Stimulated activated memory B cell treated with anti-CD40 and anti-IgM and Interleukin-4, amounts not matched to agents 10 μg/mL and 1 μg/mL and 100 μg/mL, for 72 hours (primary cell): ENCODE results near the gene CCDC146.
"Not testable (repeated sequence)": the region's sequence is repeated elsewhere in the genome, so short reads cannot be mapped to it uniquely, and the experiment has no call there.

Experiments used
- ATAC-seq: fragments of 150-1000 bp; cut with Tn5 transposase; 2 replicates; pipeline ENCODE4 v1.10.0; 2021
- H3K27ac Mint-ChIP-seq: one replicate; pipeline ENCODE4 v1.8.0; 2022; ENCODE audit warnings: mild to moderate bottlenecking, mixed read lengths
- H3K27me3 Mint-ChIP-seq: one replicate; pipeline ENCODE4 v1.8.0; 2022; ENCODE audit warnings: mixed read lengths
- H3K36me3 Mint-ChIP-seq: one replicate; pipeline ENCODE4 v1.8.0; 2022; ENCODE audit warnings: mixed read lengths
- H3K4me1 Mint-ChIP-seq: one replicate; pipeline ENCODE4 v1.8.0; 2022; ENCODE audit warnings: mixed read lengths
- H3K4me3 Mint-ChIP-seq: one replicate; pipeline ENCODE4 v1.8.0; 2022; ENCODE audit warnings: mild to moderate bottlenecking, moderate library complexity, mixed read lengths
- H3K9me3 Mint-ChIP-seq: one replicate; pipeline ENCODE4 v1.8.0; 2022; ENCODE audit warnings: mixed read lengths

CCDC146 gene, protein sequence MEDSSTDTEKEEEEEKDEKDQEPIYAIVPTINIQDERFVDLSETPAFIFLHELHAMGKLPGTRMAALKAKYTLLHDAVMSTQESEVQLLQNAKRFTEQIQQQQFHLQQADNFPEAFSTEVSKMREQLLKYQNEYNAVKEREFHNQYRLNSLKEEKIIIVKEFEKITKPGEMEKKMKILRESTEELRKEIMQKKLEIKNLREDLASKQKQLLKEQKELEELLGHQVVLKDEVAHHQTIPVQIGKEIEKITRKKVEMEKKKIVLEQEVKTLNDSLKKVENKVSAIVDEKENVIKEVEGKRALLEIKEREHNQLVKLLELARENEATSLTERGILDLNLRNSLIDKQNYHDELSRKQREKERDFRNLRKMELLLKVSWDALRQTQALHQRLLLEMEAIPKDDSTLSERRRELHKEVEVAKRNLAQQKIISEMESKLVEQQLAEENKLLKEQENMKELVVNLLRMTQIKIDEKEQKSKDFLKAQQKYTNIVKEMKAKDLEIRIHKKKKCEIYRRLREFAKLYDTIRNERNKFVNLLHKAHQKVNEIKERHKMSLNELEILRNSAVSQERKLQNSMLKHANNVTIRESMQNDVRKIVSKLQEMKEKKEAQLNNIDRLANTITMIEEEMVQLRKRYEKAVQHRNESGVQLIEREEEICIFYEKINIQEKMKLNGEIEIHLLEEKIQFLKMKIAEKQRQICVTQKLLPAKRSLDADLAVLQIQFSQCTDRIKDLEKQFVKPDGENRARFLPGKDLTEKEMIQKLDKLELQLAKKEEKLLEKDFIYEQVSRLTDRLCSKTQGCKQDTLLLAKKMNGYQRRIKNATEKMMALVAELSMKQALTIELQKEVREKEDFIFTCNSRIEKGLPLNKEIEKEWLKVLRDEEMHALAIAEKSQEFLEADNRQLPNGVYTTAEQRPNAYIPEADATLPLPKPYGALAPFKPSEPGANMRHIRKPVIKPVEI

DNA sequence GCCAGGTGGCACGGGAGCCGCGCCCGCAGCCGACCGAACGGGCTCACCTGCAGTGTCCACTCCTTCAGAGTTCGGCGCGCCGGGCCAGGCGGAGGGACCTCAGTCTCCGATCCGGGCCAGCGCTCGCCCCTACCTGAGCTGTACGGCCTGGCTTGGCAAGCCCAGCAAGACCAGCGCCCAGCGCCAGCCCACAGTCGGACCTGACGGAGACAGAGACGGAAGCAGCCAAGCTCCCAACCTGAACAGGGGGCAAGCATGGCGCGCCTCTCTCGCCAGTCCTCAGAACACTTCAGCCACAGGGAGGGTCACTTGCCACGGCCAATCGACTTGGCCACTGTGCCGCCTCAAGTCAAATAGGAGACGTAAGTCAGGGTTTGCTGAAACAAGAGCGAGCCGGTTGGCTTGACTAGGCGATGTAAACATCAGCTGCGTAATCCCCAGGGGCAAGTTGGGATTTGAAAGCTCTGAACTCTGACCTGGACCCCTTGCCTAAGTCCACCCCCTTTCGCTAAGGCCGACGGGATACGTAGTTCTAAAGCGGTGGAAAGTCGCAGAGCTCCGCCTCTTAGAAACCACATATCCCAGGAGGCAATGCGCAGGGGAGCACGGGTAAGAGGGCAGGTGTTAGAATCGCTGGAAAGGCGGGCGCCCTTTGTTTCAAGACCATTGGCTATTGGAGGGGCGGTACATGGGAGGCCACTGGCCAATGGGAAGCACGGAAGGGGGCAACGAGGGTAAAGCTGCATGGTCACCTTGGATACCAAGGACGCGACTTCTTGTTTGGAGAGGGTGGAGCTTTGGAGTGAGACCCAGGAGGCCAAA lies at the start of gene CCDC146:
CCDC146 (plus strand) TSS at position 756 of the 822 bp plus-strand sequence. CDS start 45,054 bp downstream, outside the sequence.
- H3K9me3 Mint-ChIP-seq, H3K27me3 Mint-ChIP-seq, H3K36me3 Mint-ChIP-seq: not testable (repeated sequence)
- H3K4me3 Mint-ChIP-seq, result peak within 1 kb of the TSS; percentile 81
- H3K4me1 Mint-ChIP-seq, result peaks cover 12% of the 10 kb centered on the region
- peak; percentile 99 for ATAC-seq
- peak within 1 kb of the TSS; percentile 18 for H3K27ac Mint-ChIP-seq

DNA sequence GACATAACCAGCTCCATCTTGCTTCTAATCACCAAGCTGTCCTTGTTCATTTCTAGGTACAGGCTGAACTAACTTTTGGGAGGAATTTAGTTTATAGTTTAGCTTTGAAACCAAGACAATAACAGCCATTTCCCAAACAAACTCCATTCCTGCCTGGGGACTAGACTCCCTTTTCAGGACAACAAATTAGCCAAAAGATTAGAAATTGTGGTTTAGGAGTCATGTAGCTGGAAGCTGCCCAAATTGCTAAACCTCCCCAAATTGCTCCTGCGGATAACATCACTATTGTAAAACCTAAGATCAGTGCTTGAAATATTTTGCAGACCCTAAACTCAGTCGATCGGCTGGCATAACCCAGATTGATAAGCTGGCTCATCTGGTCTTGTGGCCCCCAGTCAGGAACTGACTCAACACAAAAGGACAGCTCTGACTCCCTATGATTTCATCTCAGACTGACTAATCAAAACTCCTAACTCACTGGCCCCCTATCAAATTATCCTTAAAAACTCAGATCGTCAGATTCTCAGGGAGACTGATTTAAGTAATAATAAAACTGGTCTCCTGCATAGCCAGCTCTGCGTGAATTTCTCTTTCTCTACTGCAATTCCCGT lies 47.5 kb upstream of the CCDC146 start:
- ATAC-seq, H3K4me1 Mint-ChIP-seq, H3K9me3 Mint-ChIP-seq, H3K27ac Mint-ChIP-seq, H3K27me3 Mint-ChIP-seq, H3K4me3 Mint-ChIP-seq: not testable (repeated sequence)
- peaks cover 51% of the 10 kb centered on the region for H3K36me3 Mint-ChIP-seq

DNA sequence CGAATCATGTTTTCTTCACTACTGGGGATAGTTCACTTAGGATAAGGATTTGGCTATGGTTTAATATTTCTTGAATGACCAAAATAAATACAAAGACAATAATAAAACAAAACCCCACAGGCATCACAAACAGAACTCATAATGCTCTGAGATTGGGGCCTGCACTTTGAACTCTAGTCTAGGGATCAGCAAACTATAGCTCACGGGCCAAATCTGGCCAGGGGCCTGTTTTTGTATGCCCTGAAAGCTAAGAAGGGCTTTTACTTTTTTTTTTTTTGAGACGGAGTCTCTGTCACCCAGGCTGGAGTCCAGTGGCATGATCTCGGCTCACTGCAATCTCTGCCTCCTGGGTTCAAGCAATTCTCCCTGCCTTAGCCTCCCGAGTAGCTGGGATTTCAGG lies 45.4 kb upstream of the CCDC146 start:
- H3K4me3 Mint-ChIP-seq, H3K27ac Mint-ChIP-seq, ATAC-seq, H3K4me1 Mint-ChIP-seq, H3K27me3 Mint-ChIP-seq, H3K9me3 Mint-ChIP-seq: not testable (repeated sequence)
- peaks cover 36% of the 10 kb centered on the region for H3K36me3 Mint-ChIP-seq

DNA sequence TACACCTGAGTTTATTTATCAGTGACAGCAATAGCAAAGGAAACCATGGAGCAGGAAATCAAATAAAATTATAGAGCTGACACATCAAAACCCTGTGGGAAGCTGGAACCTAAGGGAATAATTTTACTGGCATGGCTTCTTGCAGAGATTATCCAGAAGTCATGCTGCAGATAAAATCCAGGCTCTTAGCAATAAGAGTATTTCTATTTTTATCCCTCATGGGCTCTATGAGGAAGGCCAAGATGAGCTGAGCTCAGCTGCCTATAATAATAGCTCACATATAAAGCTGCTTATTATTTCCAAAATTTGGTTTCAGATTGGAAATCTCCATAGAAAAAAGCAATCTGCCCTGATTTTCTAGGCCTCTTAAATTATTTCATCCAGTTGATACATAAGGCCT lies 43.3 kb upstream of the CCDC146 start:
- not testable (repeated sequence) for ATAC-seq, H3K27me3 Mint-ChIP-seq, H3K4me1 Mint-ChIP-seq, H3K27ac Mint-ChIP-seq, H3K9me3 Mint-ChIP-seq, H3K4me3 Mint-ChIP-seq
- peaks cover 33% of the 10 kb centered on the region for H3K36me3 Mint-ChIP-seq

DNA sequence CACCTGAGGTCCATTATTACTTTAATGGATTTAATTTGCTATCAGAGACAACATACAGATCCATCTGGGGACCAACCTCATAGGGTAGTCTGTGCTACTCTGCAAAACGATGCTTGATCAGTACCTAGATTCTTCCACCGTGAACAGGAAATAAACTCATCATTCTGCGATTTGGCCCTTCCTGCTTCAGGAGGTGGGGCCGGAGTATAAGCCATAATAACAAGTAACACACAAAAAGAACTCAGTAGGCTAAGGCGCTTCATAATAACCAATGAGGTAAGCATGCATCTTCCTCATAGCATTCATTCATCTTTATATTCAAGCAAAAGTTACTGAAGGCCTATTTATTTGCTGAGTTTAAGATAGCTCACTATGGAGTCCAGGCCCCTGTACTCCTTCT lies 42.8 kb upstream of the CCDC146 start:
- H3K4me1 Mint-ChIP-seq, H3K4me3 Mint-ChIP-seq, ATAC-seq, H3K27ac Mint-ChIP-seq, H3K9me3 Mint-ChIP-seq, H3K27me3 Mint-ChIP-seq: not testable (repeated sequence)
- H3K36me3 Mint-ChIP-seq, result peaks cover 27% of the 10 kb centered on the region

DNA sequence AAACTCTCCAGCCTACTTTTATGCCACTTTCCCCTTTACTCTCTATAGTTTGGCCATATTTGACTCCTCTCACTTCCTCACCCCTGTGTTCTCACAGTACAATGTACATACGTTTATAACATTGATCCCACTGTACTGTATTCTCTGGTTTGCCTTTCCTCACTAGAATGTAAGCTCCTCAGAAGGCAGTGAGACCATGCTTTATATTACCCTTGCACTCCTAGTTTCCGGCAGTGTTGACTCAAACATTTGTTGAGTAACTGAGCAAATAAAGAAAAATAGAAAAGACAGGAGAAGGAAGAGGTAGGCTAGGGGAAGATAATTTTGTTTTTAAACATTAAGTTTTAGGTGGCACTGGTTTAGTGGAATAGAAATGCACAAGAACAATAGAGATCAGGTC lies 42.2 kb upstream of the CCDC146 start:
- not testable (repeated sequence) for H3K9me3 Mint-ChIP-seq, H3K4me3 Mint-ChIP-seq, H3K4me1 Mint-ChIP-seq, H3K27ac Mint-ChIP-seq, H3K27me3 Mint-ChIP-seq, ATAC-seq
- H3K36me3 Mint-ChIP-seq, result peaks cover 21% of the 10 kb centered on the region

DNA sequence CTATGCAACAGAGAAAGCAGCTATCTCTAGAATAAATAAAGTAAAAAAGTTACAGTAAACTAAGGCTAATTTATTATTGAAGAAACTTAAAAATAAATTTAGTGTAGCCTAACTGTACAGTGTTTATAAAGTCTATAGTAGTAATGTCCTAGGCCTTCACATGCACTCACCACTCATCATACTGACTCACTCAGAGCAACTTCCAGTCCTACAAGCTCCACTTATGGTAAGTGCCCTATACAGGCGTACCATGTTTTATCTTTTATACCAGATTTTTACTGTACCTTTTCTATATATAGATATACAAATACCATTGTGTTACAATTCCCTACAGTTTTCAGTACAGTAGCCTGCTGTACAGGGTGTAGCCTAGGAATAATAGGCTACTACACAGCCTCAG lies 40.2 kb upstream of the CCDC146 start:
- H3K36me3 Mint-ChIP-seq, result peaks cover 12% of the 10 kb centered on the region
- not testable (repeated sequence) for ATAC-seq

DNA sequence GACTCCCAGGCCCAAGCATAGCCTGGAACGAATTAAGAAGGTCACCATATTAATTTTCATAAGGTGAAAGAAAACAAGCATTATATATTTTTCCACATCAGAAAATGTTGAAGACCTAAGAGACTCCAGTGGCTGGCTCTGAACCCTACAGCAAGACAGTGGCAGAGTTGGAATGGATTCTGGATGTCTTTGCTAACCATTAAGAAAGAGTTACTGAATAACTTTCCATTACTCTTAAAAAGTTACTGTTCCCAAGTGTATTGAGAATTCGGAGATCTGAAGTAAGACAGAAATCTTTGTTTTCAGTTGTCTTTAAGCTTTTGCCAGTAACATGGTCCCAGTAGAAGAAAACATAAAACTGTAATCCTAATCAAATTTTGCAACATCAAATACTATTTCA lies 30.1 kb upstream of the CCDC146 start:
- not testable (repeated sequence) for ATAC-seq, H3K9me3 Mint-ChIP-seq, H3K27ac Mint-ChIP-seq, H3K27me3 Mint-ChIP-seq, H3K4me1 Mint-ChIP-seq, H3K4me3 Mint-ChIP-seq
- H3K36me3 Mint-ChIP-seq, result peaks cover 27% of the 10 kb centered on the region

More for the DNA sequence above, 40.2 kb upstream of the CCDC146 start:
- not testable (repeated sequence) for H3K27me3 Mint-ChIP-seq, H3K4me1 Mint-ChIP-seq, H3K27ac Mint-ChIP-seq, H3K9me3 Mint-ChIP-seq, H3K4me3 Mint-ChIP-seq

DNA sequence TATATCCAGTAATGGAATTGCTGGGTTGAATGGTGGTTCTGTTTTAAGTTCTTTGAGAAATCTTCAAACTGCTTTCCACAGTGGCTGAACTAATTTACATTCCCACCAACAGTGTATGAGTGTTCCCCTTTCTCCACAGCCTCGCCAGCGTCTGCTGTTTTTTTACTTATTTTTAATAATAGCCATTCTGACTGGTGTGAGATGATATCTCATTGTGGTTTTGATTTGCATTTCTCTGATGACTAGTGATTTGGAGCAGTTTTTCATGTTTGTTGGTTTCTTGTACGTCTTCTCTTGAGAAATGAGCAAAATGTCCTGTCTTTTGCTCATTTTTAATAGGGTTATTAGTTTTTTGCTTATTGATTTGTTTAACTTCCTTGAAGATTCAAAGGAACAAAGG lies 21.9 kb upstream of the CCDC146 start:
- not testable (repeated sequence) for H3K4me1 Mint-ChIP-seq, H3K9me3 Mint-ChIP-seq, H3K36me3 Mint-ChIP-seq, H3K4me3 Mint-ChIP-seq, H3K27me3 Mint-ChIP-seq, H3K27ac Mint-ChIP-seq, ATAC-seq

DNA sequence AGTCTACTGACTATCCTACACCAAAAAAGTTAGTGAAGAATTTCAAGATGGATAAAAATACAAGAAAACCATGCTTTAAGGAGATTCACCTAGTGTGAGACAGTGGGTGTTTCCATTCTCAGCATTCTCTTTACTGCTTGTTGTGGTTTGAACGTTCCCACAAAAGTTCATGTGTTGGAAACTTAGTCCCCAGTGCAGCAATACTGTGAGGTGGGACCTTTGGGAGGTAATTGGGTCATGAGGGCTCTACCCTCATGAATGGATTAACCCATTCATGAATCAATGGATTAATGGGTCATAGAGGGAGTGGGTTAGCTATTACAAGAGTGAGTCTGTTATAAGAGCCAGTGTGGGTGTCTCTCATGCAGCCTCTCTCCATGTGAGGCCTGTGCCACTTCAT lies 21.2 kb upstream of the CCDC146 start:
- H3K27ac Mint-ChIP-seq, H3K4me3 Mint-ChIP-seq, H3K4me1 Mint-ChIP-seq, H3K9me3 Mint-ChIP-seq, H3K27me3 Mint-ChIP-seq, H3K36me3 Mint-ChIP-seq, ATAC-seq: not testable (repeated sequence)

DNA sequence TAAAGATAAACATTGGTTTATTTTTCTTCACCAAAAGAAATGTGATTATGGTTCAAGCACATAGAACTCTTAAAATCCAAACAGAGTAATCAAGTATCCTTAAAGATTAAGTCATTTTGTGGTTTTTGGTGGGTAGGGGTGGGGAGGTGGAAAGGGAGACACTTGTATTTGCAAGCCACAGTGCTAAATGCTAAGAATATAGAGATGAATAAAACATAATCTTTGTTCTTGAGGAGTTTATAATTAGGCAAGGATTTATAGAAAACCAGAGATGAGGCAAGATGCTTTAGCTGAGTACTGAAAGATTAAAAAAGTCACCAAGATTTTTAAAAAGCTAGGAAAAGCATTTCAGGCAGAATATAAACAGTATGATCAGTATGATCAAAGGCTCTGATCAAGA lies 19.7 kb upstream of the CCDC146 start:
- H3K4me3 Mint-ChIP-seq, H3K9me3 Mint-ChIP-seq, H3K36me3 Mint-ChIP-seq, H3K27me3 Mint-ChIP-seq, H3K27ac Mint-ChIP-seq, H3K4me1 Mint-ChIP-seq, ATAC-seq: not testable (repeated sequence)

DNA sequence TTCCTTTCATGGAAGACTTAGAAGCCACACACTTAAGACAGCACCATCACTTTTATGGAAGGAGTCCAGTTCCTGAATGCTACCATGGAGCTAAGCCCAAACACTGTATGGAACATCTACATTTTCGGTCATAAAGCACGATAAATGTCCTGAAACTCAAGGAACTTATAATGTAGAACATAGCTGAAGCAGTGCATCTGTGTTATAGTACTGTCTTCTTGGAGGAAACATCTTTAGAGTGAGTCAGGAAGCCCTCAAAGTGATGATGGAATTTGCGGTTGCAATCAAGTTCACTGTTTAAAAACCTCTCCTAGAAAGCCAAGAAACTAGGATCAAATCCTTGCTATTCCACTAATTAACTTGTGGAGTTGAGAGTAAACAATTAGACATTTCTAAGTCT lies 16.5 kb upstream of the CCDC146 start:
- not testable (repeated sequence) for H3K27ac Mint-ChIP-seq, H3K4me3 Mint-ChIP-seq, H3K9me3 Mint-ChIP-seq, H3K36me3 Mint-ChIP-seq, H3K4me1 Mint-ChIP-seq, ATAC-seq, H3K27me3 Mint-ChIP-seq

DNA sequence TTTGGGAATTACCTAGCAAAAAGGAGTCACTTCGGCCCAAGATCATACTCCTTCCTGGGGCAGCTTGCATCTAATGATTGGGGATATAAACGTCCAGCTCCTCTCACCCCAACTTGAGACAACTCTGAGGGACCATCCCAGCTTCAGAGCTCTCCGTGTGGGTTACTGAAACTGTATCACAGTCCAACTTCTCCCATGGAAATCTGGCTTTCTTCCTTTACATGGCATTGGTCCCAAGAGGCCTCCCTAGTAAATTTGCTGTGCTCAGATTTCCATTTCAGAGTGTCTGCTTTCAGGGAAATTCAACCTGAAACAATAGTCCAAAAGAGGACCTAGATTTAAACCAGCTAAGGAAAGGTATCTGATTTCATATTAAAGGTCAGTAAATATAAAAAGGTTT lies 14.8 kb upstream of the CCDC146 start:
- H3K27me3 Mint-ChIP-seq, ATAC-seq, H3K4me1 Mint-ChIP-seq, H3K4me3 Mint-ChIP-seq, H3K27ac Mint-ChIP-seq, H3K9me3 Mint-ChIP-seq, H3K36me3 Mint-ChIP-seq: not testable (repeated sequence)

DNA sequence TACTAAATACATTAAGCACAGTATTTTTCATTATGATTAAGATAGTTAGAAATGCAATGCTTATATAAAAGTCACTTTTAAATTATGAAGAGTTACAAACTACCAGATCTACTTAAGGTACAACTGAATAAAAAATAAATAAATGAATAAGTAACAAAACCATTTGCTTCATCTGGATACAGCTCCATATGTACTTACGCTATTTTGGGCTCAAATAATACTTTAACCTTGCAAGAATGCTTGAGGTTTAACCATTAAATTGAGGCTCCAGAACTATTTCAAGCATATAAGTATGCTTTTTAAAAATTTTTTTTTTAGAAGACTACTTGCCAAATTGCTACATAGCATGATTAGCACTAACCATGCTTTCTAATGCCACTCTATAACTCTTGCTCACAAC lies 14.1 kb upstream of the CCDC146 start:
- ATAC-seq, H3K9me3 Mint-ChIP-seq: not testable (repeated sequence)

More for the DNA sequence above, 14.1 kb upstream of the CCDC146 start:
- H3K36me3 Mint-ChIP-seq, H3K4me1 Mint-ChIP-seq, H3K4me3 Mint-ChIP-seq, H3K27me3 Mint-ChIP-seq, H3K27ac Mint-ChIP-seq: not testable (repeated sequence)
